ENCODE measurements around the gene ZNF652.

ZNF652 gene

GRCh38 chr17:49361902-49362722 lies at the start of gene ZNF652:
TSS of gene ZNF652 (minus strand) at chr17:49362250. CDS start at chr17:49317725, 44,525 bp downstream.
- DNase-seq = peak; percentile 93

GRCh38 chr17:49409066-49409465 lies 47.0 kb upstream of the ZNF652 start:
- DNase-seq = peak; percentile 7

- peak; percentile 91 for DNase-seq
These were observed 46.0 kb upstream of the ZNF652 start for GRCh38 chr17:49407981-49408501.

GRCh38 chr17:49407086-49407485 lies 45.0 kb upstream of the ZNF652 start:
- DNase-seq = no peak

GRCh38 chr17:49406421-49407061 lies 44.5 kb upstream of the ZNF652 start:
- no peak for DNase-seq

GRCh38 chr17:49404906-49405305 lies 42.9 kb upstream of the ZNF652 start:
- DNase-seq = no peak

- peak; percentile 73 for DNase-seq
These were observed 42.3 kb upstream of the ZNF652 start for GRCh38 chr17:49404361-49404760.

- peak; percentile 57 for DNase-seq
These were observed 41.7 kb upstream of the ZNF652 start for GRCh38 chr17:49403514-49404289.

- no peak for DNase-seq
These were observed 40.7 kb upstream of the ZNF652 start for GRCh38 chr17:49402706-49403105.

- no peak for DNase-seq
These were observed 40.0 kb upstream of the ZNF652 start for GRCh38 chr17:49401971-49402611.

GRCh38 chr17:49399995-49400394 lies 37.9 kb upstream of the ZNF652 start:
- DNase-seq = no peak

- DNase-seq = no peak
These were observed 35.5 kb upstream of the ZNF652 start for GRCh38 chr17:49397586-49397985.

GRCh38 chr17:49393491-49394255 lies 31.6 kb upstream of the ZNF652 start:
- peak; percentile 55 for DNase-seq

- peak; percentile 82 for DNase-seq
These were observed 28.7 kb upstream of the ZNF652 start for GRCh38 chr17:49390548-49391324.

GRCh38 chr17:49389514-49390347 lies 27.7 kb upstream of the ZNF652 start:
- DNase-seq = peak; percentile 61

GRCh38 chr17:49388692-49389513 lies 26.9 kb upstream of the ZNF652 start:
- DNase-seq = no peak

- DNase-seq = peak; percentile 75
These were observed 26.2 kb upstream of the ZNF652 start for GRCh38 chr17:49388290-49388640.

GRCh38 chr17:49387498-49388289 lies 25.6 kb upstream of the ZNF652 start:
- DNase-seq = peak; percentile 62
